ENCODE results near the gene ABR. TPM values are rescaled to one million over a fixed set of nuclear protein-coding genes. Genes with fewer than 3 reads are reported as not detected.
A peak's percentile ranks its signal among the peaks of the same experiment; 100 is the strongest.
"Not testable (repeated sequence)": the region's sequence is repeated elsewhere in the genome, so short reads cannot be mapped to it uniquely, and the experiment has no call there.

The ABR gene
- total RNA-seq, 6 experiments from 2014 or later: 49.3 to 58.4 (median 54.4) TPM

- Mint-ChIP-seq H3K9me3 (peaks cover 12% of the 10 kb centered on the region), H3K36me3 (ENCODE audit: low read depth) (peaks cover 18% of the 10 kb centered on the region), H3K4me1 (ENCODE audit: low read depth) (peaks cover 38% of the 10 kb centered on the region), H3K4me3 (peak within 1 kb of the TSS; percentile 99), H3K27me3 (ENCODE audit: insufficient read depth) (peaks cover 3% of the 10 kb centered on the region), H3K27ac (peak within 1 kb of the TSS; percentile 100)
- DNase-seq: peak; percentile 93
- TF ChIP-seq, protein P1, sequence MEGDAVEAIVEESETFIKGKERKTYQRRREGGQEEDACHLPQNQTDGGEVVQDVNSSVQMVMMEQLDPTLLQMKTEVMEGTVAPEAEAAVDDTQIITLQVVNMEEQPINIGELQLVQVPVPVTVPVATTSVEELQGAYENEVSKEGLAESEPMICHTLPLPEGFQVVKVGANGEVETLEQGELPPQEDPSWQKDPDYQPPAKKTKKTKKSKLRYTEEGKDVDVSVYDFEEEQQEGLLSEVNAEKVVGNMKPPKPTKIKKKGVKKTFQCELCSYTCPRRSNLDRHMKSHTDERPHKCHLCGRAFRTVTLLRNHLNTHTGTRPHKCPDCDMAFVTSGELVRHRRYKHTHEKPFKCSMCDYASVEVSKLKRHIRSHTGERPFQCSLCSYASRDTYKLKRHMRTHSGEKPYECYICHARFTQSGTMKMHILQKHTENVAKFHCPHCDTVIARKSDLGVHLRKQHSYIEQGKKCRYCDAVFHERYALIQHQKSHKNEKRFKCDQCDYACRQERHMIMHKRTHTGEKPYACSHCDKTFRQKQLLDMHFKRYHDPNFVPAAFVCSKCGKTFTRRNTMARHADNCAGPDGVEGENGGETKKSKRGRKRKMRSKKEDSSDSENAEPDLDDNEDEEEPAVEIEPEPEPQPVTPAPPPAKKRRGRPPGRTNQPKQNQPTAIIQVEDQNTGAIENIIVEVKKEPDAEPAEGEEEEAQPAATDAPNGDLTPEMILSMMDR (IDR thresholded peaks at IDR 0.05): peak; percentile 92
These were observed 183.0 kb downstream of the ABR start, which contains the start of gene TIMM22 for GRCh38 chr17:996554-997344. Gene TIMM22 (plus strand): TSS chr17:997129. CDS start chr17:997143, 14 bp downstream.

DNA sequence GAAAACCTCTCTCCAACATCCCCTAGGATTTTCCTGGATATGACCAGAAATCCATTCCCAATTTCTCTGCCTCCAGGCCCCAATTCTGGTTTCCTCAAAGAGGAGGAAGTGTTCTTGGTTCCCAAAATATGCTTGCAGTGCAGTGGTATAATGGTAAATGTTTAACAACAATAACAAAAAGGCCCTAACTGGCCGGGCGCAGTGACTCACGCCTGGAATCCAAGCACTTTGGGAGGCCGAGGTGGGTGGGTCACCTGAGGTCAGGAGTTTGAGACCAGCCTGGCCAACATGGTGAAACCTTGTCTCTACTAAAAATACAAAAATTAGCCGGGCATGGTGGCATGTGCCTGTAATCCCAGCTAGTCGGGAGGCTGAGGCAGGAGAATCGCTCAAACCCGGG is 184.5 kb downstream of the ABR start:
- H3K36me3 Mint-ChIP-seq (ENCODE audit: low read depth); H3K27me3 Mint-ChIP-seq (ENCODE audit: insufficient read depth); DNase-seq; H3K27ac Mint-ChIP-seq; H3K4me3 Mint-ChIP-seq: not testable (repeated sequence)
- Mint-ChIP-seq H3K9me3 (peaks cover 12% of the 10 kb centered on the region), H3K4me1 (ENCODE audit: low read depth) (peaks cover 24% of the 10 kb centered on the region)

GRCh38 chr17:992933-993332 is 186.8 kb downstream of the ABR start:
- peaks cover 12% of the 10 kb centered on the region for H3K9me3 Mint-ChIP-seq
- no peaks in the 10 kb centered on the region for H3K36me3 Mint-ChIP-seq (ENCODE audit: low read depth)
- peaks cover 3% of the 10 kb centered on the region for H3K27me3 Mint-ChIP-seq (ENCODE audit: insufficient read depth)
- TF ChIP-seq, protein P1 (IDR thresholded peaks at IDR 0.05): no peak
- H3K4me3 Mint-ChIP-seq: no peak overlapping the region
- peaks cover 4% of the 10 kb centered on the region for H3K4me1 Mint-ChIP-seq (ENCODE audit: low read depth)
- no peak for DNase-seq
- H3K27ac Mint-ChIP-seq: no peak overlapping the region

- H3K9me3 Mint-ChIP-seq: no peaks in the 10 kb centered on the region
- H3K27me3 Mint-ChIP-seq (ENCODE audit: insufficient read depth): peaks cover 3% of the 10 kb centered on the region
- DNase-seq: no peak
- TF ChIP-seq, protein P1 (IDR thresholded peaks at IDR 0.05): no peak
- no peak overlapping the region for H3K27ac Mint-ChIP-seq
- H3K36me3 Mint-ChIP-seq (ENCODE audit: low read depth): no peaks in the 10 kb centered on the region
- H3K4me1 Mint-ChIP-seq (ENCODE audit: low read depth): no peaks in the 10 kb centered on the region
- H3K4me3 Mint-ChIP-seq: no peak overlapping the region
These were observed 191.2 kb downstream of the ABR start for GRCh38 chr17:988561-988960.

GRCh38 chr17:987931-988330 is 191.8 kb downstream of the ABR start:
- no peak for DNase-seq
- Mint-ChIP-seq H3K36me3 (ENCODE audit: low read depth) (no peaks in the 10 kb centered on the region), H3K4me1 (ENCODE audit: low read depth) (no peaks in the 10 kb centered on the region), H3K4me3 (no peak overlapping the region), H3K27me3 (ENCODE audit: insufficient read depth) (peaks cover 3% of the 10 kb centered on the region), H3K9me3 (no peaks in the 10 kb centered on the region), H3K27ac (no peak overlapping the region)
- TF ChIP-seq, protein P1 (IDR thresholded peaks at IDR 0.05): no peak

DNA sequence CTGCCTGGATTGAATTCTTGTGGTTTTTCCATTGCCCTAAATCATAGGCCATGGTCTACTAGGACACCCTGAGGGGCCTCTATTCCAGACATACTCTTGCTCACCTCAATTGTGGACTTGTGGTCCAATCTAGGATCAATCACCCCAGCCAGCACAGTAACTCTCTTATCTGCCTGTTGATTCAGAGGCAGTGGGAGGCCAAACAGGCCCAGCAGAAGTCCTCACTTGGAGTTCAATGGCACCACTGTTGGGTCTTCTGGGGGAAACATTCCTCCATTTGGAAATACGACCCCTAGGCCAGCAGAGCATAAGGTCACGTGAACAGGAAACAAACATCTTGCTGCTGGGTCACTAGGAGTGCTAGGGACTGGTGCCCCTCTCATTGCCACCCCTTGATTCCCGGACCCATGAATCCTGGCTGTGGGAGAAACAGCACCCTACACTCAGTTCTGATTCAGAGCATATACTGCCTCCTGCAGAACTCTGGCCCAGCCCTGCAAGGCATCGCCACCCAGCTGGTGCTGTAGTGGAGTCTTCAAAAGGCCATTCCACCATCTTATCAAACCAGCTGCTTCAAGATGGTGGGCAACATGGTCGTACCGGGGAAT is 193.4 kb downstream of the ABR start:
- Mint-ChIP-seq H3K27me3 (ENCODE audit: insufficient read depth) (no peaks in the 10 kb centered on the region; the same call in none of the 2 replicates), H3K4me3 (no peak overlapping the region), H3K9me3 (no peaks in the 10 kb centered on the region), H3K36me3 (ENCODE audit: low read depth) (no peaks in the 10 kb centered on the region), H3K27ac (no peak overlapping the region), H3K4me1 (ENCODE audit: low read depth) (no peaks in the 10 kb centered on the region; the same call in 1 of the 2 replicates)
- DNase-seq: no peak
- TF ChIP-seq, protein P1 (IDR thresholded peaks at IDR 0.05): no peak

Measured in HFFc6 (cell line).